ENCODE measurements around the gene ADGRD2. TPM values are rescaled to one million over a fixed set of nuclear protein-coding genes. Genes with fewer than 3 reads are reported as not detected.

The ADGRD2 gene
- total and polyA plus RNA-seq, 2 of the 13 experiments (the other 11 are each of a cell fraction or from before 2014, with no cell fraction given): not detected

- in situ Hi-C loops (cut with HindIII; ENCODE audit: extremely low pct_ligation_motif_present, low pct_unique_long_range_greater_than_20kb) (no loop called here), intact Hi-C loops (cut with micrococcal nuclease; ENCODE audit: unreplicated experiment) (no loop called here)
- H4K20me1 ChIP-seq (ENCODE audit: insufficient read depth, low read length): no peaks in the 10 kb centered on the region
- no peak for TF ChIP-seq ZNF530 (CRISPR knock-in tag; IDR thresholded peaks at IDR 0.05; ENCODE audit: low read depth)
- TF ChIP-seq KDM1A (CRISPR knock-in tag; IDR thresholded peaks at IDR 0.05): no peak
- no peak for TF ChIP-seq ZSCAN31 (CRISPR knock-in tag; IDR thresholded peaks at IDR 0.05; ENCODE audit: low read depth)
- TF ChIP-seq POLR2A (IDR thresholded peaks at IDR 0.05; ENCODE audit: insufficient read depth in 1 of 2, low read depth in 2 of 2, low read length in 2 of 2): no peak
- TF ChIP-seq HMGA1 (CRISPR knock-in tag; conservative IDR thresholded peaks at IDR 0.05): no peak
- no peak for TF ChIP-seq REL (CRISPR knock-in tag; conservative IDR thresholded peaks at IDR 0.05)
- TF ChIP-seq ZNF136 (CRISPR knock-in tag; IDR thresholded peaks at IDR 0.05; ENCODE audit: low read depth): no peak
- no peak for TF ChIP-seq TERF1 (CRISPR knock-in tag; IDR thresholded peaks at IDR 0.05)
- no peak for TF ChIP-seq ELF1 (CRISPR knock-in tag; IDR thresholded peaks at IDR 0.05)
- TF ChIP-seq TCF12 (IDR thresholded peaks at IDR 0.05): no peak
- no peak for TF ChIP-seq TCF12 (CRISPR knock-in tag; IDR thresholded peaks at IDR 0.05)
- no peak for TF ChIP-seq MIER3 (CRISPR knock-in tag; IDR thresholded peaks at IDR 0.05; ENCODE audit: borderline replicate concordance)
- no peak for TF ChIP-seq CTCF (CRISPR knock-in tag; IDR thresholded peaks at IDR 0.05)
- no peak for TF ChIP-seq SUZ12 (IDR thresholded peaks at IDR 0.05; ENCODE audit: low read depth, low read length)
- no peak for TF ChIP-seq ZBTB25 (CRISPR knock-in tag; IDR thresholded peaks at IDR 0.05)
- no peak for TF ChIP-seq ZNF414 (CRISPR knock-in tag; IDR thresholded peaks at IDR 0.05)
- TF ChIP-seq HOXD1 (CRISPR knock-in tag; IDR thresholded peaks at IDR 0.05): no peak
- no peak for TF ChIP-seq CENPT (CRISPR knock-in tag; IDR thresholded peaks at IDR 0.05; ENCODE audit: low read depth)
- TF ChIP-seq NAIF1 (CRISPR knock-in tag; IDR thresholded peaks at IDR 0.05; ENCODE audit: borderline replicate concordance): no peak
- H3K4me3 ChIP-seq (replicated peaks in 1 of 3; ENCODE audit: insufficient read depth in 1 of 3, low read depth in 2 of 3, low read length in 3 of 3): no peak overlapping the region
- no peaks in the 10 kb centered on the region for H3K36me3 ChIP-seq (replicated peaks in 1 of 2; ENCODE audit: control insufficient read depth in 1 of 2, insufficient read depth in 2 of 2, low read length in 2 of 2)
- WGBS (ENCODE audit: low lambda C conversion rate): 20% methylated on average over 4 of the region's 4 CpGs
- ChIA-PET POLR2A (no interaction called here), CTCF (ENCODE audit: low intra/inter-chr PET ratio, low total read pairs) (no interaction called here)
- FAIRE-seq: no peak
- H3K79me2 ChIP-seq (ENCODE audit: insufficient read depth, low read length): no peaks in the 10 kb centered on the region
- H3K9me3 ChIP-seq (ENCODE audit: low read length): no peaks in the 10 kb centered on the region
- H3K4me2 ChIP-seq (ENCODE audit: low read depth, low read length): no peak overlapping the region
- no peak for DNase-seq (ENCODE audit: low spot score)
- BruUV-seq (replicated peaks): no TSS peak
- peaks cover 21 to 90% of the 10 kb centered on the region in 2 experiments for H3K27me3 ChIP-seq (ENCODE audit: control insufficient read depth in 1 of 2, insufficient read depth in 2 of 2, low read length in 2 of 2)
- ATAC-seq: no peak
- no peak overlapping the region for H3K27ac ChIP-seq (ENCODE audit: extremely low read length, insufficient read depth, low read length)
- no peak overlapping the region for H2AFZ ChIP-seq (ENCODE audit: low read length)
- peaks cover 27% of the 10 kb centered on the region for H3K4me1 ChIP-seq (ENCODE audit: insufficient read depth, low read length)
- H3K9ac ChIP-seq (ENCODE audit: insufficient read depth, low read depth, low read length): no peak overlapping the region
These were observed 23.9 kb downstream of the ADGRD2 start for GRCh38 chr9:124474151-124474550.

Data from HepG2 (cell line).